NCI-H146 (cell line): Measurements from ENCODE around the gene ANP32E.

Experiments used
- DNase-seq: peaks from one replicate; lab custom pipeline; 2025; lab: John Stamatoyannopoulos, UW

Gene ANP32E

GRCh38 chr1:150168960-150169601 lies 66.8 kb downstream of the ANP32E start:
- DNase-seq = peak; percentile 60
